ENCODE data around the gene SARDH. TPM values are rescaled to one million over a fixed set of nuclear protein-coding genes. Genes with fewer than 3 reads are reported as not detected.

The SARDH gene
- total and polyA plus RNA-seq, 8 donors: 8.9 to 43.3 (median 20.5) TPM

DNA sequence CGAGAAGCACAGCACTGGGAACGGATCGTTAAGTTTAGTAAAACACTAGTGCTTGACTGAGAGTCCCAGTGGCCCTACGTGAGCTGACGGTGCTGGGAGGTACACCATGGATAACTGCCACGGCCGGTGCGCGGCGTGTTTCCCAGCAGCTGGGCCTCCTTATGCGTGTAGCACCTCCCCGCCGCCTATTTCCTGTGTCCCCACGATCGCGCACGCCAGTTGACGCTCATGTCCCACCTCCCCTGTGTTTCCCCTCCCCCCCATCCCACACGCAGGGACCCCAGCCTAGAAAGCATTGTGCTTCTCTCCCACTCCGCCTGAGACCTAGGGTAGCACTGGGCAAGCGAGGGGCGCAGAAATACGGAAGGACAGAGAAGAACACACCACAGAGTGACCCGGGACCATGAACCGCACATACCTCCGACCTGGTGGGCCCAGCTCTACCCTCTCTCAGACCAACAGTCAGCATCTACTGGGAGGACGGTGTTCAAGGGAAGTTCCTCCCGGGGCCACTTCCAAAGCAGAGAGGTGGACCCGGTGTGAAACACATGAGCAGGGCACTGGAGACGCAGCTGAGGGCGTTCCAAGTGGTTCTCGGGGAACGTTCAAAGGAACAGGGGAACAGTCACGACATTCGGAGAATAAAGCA lies 56.4 kb downstream of the SARDH start:
- FAIRE-seq: no peak

DNA sequence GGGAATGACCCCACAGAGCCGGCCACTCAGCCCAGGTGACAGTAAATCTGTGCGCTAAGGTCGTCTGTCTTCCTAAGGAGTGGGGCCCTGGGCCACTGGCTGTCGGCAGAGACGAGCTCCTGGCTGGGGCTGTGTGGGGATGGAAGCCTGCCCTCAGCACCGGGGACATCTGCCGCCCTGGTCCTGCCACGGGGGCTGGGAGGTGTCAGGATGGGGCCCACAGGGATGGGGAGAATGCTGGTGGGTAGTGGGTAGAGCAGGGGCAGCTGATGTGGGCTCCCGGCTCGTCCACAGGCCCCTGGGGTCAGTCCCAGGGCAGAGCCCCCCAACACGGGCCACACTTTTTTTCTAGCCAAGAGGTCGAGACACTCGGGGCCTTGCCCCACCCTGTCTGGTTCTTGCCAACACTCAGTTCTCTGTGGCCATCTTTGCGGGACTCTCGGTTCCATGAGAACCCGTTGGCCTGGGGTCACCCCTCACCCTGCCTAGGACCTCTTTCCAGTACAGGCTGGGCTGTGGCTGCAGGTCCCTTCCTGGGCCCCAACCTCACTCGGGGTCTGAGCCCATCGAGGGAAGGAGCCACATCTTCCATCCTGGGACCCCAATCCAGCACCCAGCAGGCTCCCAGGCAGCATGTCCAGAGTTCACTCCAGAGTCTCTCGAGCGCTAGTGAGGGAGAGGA lies 57.0 kb downstream of the SARDH start:
- Histone ChIP-seq H3K36me3 (no peaks in the 10 kb centered on the region), H3K4me3 (no peak overlapping the region), H3K4me1 (no peaks in the 10 kb centered on the region), H3K27me3 (no peaks in the 10 kb centered on the region), H3K27ac (no peak overlapping the region), H3K9me3 (no peaks in the 10 kb centered on the region)
- TF ChIP-seq, protein P1, sequence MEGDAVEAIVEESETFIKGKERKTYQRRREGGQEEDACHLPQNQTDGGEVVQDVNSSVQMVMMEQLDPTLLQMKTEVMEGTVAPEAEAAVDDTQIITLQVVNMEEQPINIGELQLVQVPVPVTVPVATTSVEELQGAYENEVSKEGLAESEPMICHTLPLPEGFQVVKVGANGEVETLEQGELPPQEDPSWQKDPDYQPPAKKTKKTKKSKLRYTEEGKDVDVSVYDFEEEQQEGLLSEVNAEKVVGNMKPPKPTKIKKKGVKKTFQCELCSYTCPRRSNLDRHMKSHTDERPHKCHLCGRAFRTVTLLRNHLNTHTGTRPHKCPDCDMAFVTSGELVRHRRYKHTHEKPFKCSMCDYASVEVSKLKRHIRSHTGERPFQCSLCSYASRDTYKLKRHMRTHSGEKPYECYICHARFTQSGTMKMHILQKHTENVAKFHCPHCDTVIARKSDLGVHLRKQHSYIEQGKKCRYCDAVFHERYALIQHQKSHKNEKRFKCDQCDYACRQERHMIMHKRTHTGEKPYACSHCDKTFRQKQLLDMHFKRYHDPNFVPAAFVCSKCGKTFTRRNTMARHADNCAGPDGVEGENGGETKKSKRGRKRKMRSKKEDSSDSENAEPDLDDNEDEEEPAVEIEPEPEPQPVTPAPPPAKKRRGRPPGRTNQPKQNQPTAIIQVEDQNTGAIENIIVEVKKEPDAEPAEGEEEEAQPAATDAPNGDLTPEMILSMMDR (IDR thresholded peaks at IDR 0.05): no peak
- no peak for ATAC-seq
- intact Hi-C loops (cut with DNase I): no loop called here
- peak in 2 of 6 donors; percentile 14 to 51 for DNase-seq
- WGBS, 2 donors: 86 to 92% methylated on average over 20 of the region's 20 CpGs
- FAIRE-seq: no peak

More for the DNA sequence above, 56.4 kb downstream of the SARDH start:
- H3K36me3 ChIP-seq: no peaks in the 10 kb centered on the region
- DNase-seq (peak in 1 of 6 donors; percentile 22), ATAC-seq (no peak)
- no peak overlapping the region for H3K4me3 ChIP-seq
- 91 to 96% methylated on average over 35 of the region's 35 CpGs for WGBS, 2 donors
- TF ChIP-seq, protein P1 (IDR thresholded peaks at IDR 0.05): no peak
- no peak overlapping the region for H3K27ac ChIP-seq
- no peaks in the 10 kb centered on the region for H3K9me3 ChIP-seq
- no peaks in the 10 kb centered on the region for H3K4me1 ChIP-seq
- intact Hi-C loops (cut with DNase I): no loop called here
- no peaks in the 10 kb centered on the region for H3K27me3 ChIP-seq

DNA sequence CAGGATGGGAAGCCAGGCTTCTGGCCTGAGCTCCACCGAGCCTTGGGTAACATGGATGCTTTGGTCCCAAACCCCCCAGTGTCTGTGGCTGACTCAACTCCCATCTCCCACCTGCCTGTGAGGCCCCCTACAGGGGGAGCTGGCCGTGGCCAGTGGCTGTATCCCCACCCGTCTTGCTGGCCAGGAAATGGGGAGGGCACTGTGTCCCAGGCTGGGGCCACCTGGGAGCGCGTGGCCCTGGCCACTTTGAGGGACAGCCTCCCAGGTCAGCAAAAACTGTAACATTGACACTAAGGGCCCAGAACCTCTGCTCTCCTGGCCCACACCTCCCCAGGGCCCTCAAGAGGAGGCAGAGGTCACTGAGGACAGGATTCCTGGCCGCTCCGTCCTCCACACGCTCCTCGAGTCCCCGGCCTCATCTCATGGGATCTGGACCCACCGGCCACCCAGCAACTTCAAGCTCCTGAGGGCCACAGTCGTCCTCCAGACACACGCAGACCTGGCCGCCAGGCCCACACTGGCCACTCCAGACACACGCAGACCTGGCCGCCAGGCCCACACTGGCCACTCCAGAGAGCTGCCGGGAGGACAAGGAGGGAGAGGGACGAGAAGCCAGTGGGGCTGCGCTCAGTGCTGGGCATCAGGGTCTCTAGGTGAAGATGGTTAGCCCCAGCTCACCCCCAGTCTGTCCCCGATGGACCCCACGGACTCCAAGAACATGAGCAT lies 57.7 kb downstream of the SARDH start:
- DNase-seq (peak in 2 of 6 donors; percentile 28 to 58), ATAC-seq (no peak)
- no peak overlapping the region for H3K27ac ChIP-seq

DNA sequence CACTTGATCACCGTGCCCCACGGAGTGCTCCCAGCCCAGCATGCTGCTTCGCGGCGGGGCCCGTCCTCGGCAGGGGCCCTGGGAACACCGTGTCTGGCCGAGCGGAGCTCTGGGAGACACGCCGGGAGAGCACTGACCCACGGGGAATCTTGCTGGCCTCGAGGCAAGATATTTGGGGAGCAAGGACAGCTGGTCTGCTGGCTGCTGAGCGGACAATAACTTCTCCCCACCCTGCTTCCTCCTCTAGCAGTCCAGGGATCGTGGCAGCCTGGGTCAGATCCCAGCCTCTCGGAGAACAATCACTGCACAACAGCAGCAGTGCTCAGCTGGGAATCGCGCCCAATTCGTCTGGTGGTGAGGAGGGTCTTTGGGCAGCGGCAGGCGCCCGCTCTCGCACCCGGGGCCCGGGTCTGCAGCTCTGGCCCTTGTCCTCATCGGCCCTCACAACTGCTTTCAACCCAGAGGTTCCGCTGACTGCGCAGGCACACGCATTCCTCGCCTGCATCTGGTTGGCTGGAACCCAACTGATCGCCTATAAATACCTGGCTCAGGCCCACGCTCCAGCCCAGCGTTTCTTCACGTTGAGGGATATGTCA lies 58.6 kb downstream of the SARDH start:
- no peak overlapping the region for H3K4me3 ChIP-seq
- ATAC-seq (no peak), FAIRE-seq (no peak), DNase-seq (peak in 2 of 6 donors; percentile 26 to 51)
- WGBS, 2 donors: 78 to 81% methylated on average over 35 of the region's 35 CpGs
- no peaks in the 10 kb centered on the region for H3K4me1 ChIP-seq
- no peaks in the 10 kb centered on the region for H3K9me3 ChIP-seq
- intact Hi-C loops (cut with DNase I): no loop called here
- no peaks in the 10 kb centered on the region for H3K36me3 ChIP-seq
- no peaks in the 10 kb centered on the region for H3K27me3 ChIP-seq
- no peak overlapping the region for H3K27ac ChIP-seq
- TF ChIP-seq, protein P1 (IDR thresholded peaks at IDR 0.05): no peak

More for the DNA sequence above, 57.7 kb downstream of the SARDH start:
- H3K36me3 ChIP-seq: no peaks in the 10 kb centered on the region
- intact Hi-C loops (cut with DNase I): no loop called here
- no peaks in the 10 kb centered on the region for H3K9me3 ChIP-seq
- TF ChIP-seq, protein P1 (IDR thresholded peaks at IDR 0.05): no peak
- H3K4me3 ChIP-seq: no peak overlapping the region
- no peaks in the 10 kb centered on the region for H3K27me3 ChIP-seq
- no peak for FAIRE-seq
- 93% methylated on average over 20 to 21 of the region's 21 CpGs for WGBS, 2 donors
- H3K4me1 ChIP-seq: no peaks in the 10 kb centered on the region

Measured in pancreas (tissue), 10 donors.